Activated naive CD8-positive, alpha-beta T cell treated with anti-CD3 and anti-CD28 coated beads for 36 hours (primary cell): ENCODE results near the gene PURA. TPM values are rescaled to one million over a fixed set of nuclear protein-coding genes. Genes with fewer than 3 reads are reported as not detected.
A peak's percentile ranks its signal among the peaks of the same experiment; 100 is the strongest.

Source experiments
- DNase-seq: peaks from one replicate; pipeline ENCODE4 v3.0.0; 2021
- H3K27ac Mint-ChIP-seq: one replicate; pipeline ENCODE4 v1.8.0; 2022; ENCODE audit warnings: mild to moderate bottlenecking, moderate library complexity, mixed read lengths
- H3K27me3 Mint-ChIP-seq: one replicate; pipeline ENCODE4 v1.8.0; 2022; ENCODE audit warnings: mild to moderate bottlenecking, mixed read lengths
- H3K36me3 Mint-ChIP-seq: one replicate; pipeline ENCODE4 v1.8.0; 2021; ENCODE audit warnings: mild to moderate bottlenecking, mixed read lengths
- H3K4me1 Mint-ChIP-seq: one replicate; pipeline ENCODE4 v1.8.0; 2021; ENCODE audit warnings: mixed read lengths
- H3K4me3 Mint-ChIP-seq: one replicate; pipeline ENCODE4 v1.8.0; 2022; ENCODE audit warnings: mild to moderate bottlenecking, moderate library complexity, mixed read lengths
- H3K9me3 Mint-ChIP-seq: one replicate; pipeline ENCODE4 v1.8.0; 2022; ENCODE audit warnings: mixed read lengths
- total RNA-seq, 2 experiments: library from RNA; stranded (reverse); gene quantifications; one replicate each; pipeline ENCODE4 v1.2.3, GENCODE V29; 2021

Gene PURA
- total RNA-seq, 2 experiments from 2014 or later, result 9.7 to 9.9 TPM

DNA sequence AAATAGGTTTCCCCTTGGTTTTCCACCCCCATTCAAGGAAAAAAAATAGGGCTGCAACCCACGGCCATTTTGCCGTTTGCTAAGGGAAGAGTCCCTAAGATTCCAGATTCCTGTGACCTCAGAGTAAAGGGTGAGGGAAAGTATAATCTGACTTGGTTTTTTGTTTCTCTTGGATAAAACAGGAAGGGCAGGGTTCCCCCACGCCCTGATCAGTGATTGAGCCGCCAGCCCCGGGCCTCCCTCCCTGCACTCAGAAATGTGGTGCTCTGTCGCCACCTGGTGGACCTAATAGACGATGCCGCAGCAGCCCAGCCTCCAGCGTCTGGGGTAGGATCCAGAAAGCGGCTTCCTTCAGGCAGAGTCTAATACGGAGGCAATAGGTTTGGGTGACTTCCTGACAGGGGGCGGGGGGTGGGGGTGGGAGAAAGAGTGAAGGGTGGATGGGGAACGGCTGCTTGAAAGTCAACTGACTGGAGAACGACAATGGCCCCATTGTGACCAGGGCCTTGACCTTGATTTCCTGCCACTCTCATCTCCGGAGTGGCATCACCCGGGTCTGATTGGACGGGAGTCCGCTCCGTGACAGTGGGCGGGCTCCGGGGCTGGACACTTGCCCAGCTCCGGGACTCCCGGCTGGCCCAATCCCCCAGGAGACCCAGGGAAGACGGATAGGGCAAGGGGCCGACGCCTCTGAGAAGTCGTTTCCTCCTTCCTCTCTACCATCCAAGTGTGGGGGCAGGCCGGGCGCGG, 43.3 kb downstream of the PURA start:
- peak; percentile 86 for DNase-seq
- Mint-ChIP-seq H3K4me1 (peaks cover 7% of the 10 kb centered on the region), H3K9me3 (no peaks in the 10 kb centered on the region), H3K4me3 (peak overlapping the region; percentile 57), H3K27me3 (no peaks in the 10 kb centered on the region), H3K36me3 (no peaks in the 10 kb centered on the region), H3K27ac (no peak overlapping the region)

DNA sequence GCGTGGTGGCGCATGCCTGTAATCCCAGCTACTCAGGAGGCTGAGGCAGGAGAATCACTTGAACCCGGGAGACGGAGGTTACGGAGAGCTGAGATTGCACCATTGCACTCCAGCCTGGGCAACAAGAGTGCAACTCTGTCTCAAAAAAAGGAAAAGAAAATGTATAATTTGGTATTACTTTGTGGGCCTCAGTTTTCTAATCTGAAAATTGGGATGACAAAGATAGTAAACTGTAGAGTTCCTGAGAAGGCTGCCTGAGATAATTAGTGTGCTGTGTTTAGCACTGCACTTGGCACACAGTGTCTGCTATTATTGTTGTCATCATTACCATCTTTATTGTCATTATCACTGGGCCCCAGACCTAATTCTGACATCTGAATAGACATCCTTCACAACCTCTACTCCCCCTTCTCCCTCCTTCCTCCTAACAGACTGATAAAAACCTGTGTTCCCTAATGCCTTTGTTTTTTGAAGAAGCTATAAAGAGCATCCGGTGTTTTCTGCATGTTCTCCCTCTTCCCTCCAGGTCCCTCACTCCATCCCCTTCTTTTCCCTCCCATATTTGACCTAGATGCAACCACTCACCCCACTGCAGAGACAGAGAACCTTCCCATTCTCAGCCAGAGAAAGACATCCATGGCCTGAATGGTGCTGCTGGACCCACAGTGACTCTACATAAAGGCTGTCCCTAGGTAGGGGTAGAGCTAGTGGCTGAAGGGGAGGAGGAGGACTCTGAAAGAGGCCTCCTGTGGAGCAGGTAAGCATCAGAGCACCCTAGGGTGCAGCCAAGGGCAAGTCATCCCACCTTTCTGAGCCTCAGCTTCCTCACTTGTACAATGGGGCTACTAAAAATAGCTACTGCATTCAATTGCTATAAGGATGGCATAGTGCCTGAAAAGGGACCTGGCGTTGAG, 45.4 kb downstream of the PURA start:
- no peaks in the 10 kb centered on the region for H3K27me3 Mint-ChIP-seq
- H3K36me3 Mint-ChIP-seq, result no peaks in the 10 kb centered on the region
- no peak overlapping the region for H3K4me3 Mint-ChIP-seq
- no peak for DNase-seq
- no peak overlapping the region for H3K27ac Mint-ChIP-seq
- H3K4me1 Mint-ChIP-seq, result peaks cover 7% of the 10 kb centered on the region
- H3K9me3 Mint-ChIP-seq, result no peaks in the 10 kb centered on the region

DNA sequence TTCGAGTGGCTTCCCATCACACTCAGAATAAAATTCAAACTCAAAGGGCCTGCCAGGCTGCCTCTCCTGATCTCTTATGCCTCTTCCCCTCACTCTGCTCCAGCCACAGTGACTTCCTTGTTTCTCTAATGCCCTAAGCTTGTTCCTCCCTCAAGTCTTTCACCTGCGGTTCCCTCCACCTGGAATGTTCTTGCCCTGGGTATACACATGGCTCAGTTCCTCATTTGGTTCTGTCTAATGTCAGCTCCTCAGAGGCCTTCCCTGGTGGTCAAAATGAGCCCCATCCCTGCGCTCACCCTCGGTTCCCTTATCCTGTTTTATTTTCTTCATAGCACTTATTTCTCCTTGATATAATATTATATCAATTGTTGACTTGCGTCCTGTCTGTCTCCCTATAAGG, 48.4 kb downstream of the PURA start:
- DNase-seq, result no peak
- no peaks in the 10 kb centered on the region for H3K9me3 Mint-ChIP-seq
- no peak overlapping the region for H3K27ac Mint-ChIP-seq

DNA sequence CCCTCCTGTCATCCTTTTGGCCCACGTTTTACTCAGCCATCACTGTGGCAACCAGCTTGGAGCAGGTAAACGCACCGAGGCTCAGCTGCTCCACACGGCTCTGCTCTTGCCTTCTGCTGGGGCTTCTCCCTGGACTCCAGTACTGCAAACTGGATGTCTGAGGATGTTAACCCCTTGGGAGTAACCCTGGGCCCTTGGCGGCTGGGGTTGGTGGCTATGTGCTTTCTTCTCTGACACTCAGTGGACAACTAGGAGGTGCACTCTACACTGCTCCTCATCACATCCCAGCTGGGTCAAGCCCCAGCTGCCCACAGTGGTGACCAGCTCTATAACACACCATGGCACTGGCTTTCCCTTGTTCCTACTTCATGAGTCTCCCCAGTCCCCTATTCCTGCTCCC, 48.9 kb downstream of the PURA start:
- H3K4me3 Mint-ChIP-seq, result no peak overlapping the region
- no peak overlapping the region for H3K27ac Mint-ChIP-seq
- H3K4me1 Mint-ChIP-seq, result no peaks in the 10 kb centered on the region
- no peaks in the 10 kb centered on the region for H3K27me3 Mint-ChIP-seq
- no peaks in the 10 kb centered on the region for H3K36me3 Mint-ChIP-seq
- no peak for DNase-seq
- no peaks in the 10 kb centered on the region for H3K9me3 Mint-ChIP-seq

More for the DNA sequence above, 48.4 kb downstream of the PURA start:
- H3K4me3 Mint-ChIP-seq, result no peak overlapping the region
- H3K36me3 Mint-ChIP-seq, result no peaks in the 10 kb centered on the region
- H3K27me3 Mint-ChIP-seq, result no peaks in the 10 kb centered on the region
- H3K4me1 Mint-ChIP-seq, result peaks cover 2% of the 10 kb centered on the region

DNA sequence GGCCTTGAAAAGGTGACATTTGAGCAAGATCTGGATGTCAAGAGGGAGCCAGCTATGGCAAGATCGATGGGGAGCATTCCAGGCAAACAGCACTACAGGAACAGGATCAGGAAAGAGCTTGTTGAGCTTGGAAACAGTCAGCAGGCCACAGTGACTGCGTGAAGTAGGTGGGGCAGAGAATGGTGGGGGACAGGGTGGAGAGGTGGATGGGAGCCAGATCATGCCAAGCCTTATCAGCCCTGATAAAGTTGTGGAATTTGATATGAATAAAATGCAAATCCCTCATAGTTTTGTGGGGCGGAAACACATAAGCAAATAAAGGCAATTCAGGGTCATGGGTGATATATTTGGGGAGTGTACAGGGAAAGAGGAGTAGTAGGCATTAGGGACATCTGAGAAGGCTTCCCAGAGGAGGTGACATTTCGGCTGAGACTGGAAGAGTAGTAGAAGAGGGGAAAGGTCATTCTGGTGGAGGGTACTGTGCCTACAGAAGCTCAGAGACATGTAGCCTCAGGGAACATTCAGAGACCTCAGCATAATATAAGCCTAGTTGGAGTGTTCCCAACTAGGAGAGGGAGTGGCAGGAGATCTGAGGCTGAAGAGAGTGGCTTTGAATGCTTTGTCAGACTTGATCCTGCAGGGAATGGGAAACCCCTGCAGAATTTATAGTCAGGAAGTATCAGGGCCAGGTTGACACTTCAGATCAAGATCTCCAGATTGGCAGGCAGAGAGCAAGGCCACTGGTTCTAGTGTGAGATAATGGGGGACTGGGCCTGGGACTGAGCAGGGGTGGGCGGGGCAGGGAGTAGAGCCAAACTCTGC, 51.4 kb downstream of the PURA start:
- Mint-ChIP-seq H3K4me1 (no peaks in the 10 kb centered on the region), H3K9me3 (no peaks in the 10 kb centered on the region), H3K4me3 (no peak overlapping the region), H3K27me3 (no peaks in the 10 kb centered on the region), H3K36me3 (no peaks in the 10 kb centered on the region), H3K27ac (no peak overlapping the region)
- no peak for DNase-seq

DNA sequence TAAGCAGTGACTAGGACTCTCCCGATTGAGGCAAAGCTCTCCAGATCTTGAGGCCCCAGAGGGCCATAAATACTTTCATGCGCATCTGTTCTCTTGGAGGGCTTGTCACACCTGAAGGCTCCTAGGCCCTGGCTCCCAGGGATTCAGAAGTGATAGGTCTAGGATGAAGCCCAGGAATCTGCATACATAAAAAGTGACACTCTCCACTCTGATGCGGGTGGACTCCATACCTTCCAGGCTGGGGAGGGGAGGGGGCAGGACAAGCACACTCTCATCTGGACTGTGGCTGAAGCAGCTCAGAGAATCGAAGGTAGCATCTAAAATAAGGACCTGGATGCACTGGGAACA, 52.0 kb downstream of the PURA start:
- H3K4me3 Mint-ChIP-seq, result no peak overlapping the region
- H3K9me3 Mint-ChIP-seq, result no peaks in the 10 kb centered on the region
- no peak for DNase-seq
- H3K4me1 Mint-ChIP-seq, result no peaks in the 10 kb centered on the region
- H3K36me3 Mint-ChIP-seq, result no peaks in the 10 kb centered on the region
- no peaks in the 10 kb centered on the region for H3K27me3 Mint-ChIP-seq
- no peak overlapping the region for H3K27ac Mint-ChIP-seq

DNA sequence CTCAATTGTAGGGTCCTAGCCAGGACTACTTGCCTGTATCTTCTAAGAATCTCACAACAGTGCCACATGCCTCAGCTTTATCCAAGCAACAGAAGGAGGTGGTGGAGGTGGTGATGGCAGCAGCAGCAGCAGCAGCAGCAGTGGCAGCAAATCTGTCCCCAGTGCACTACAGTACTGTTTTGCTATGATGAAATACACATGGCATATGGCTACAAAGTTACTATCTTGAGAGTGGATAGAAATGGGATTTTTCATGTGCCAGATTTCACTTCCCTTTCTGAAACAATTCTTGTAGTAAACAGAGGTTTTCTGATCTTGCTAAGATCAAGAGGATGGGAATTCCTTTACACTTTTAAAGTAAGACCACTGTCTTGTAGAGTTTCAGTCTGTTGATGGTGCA, 53.0 kb downstream of the PURA start:
- DNase-seq, result no peak
- Mint-ChIP-seq H3K4me1 (no peaks in the 10 kb centered on the region), H3K36me3 (no peaks in the 10 kb centered on the region), H3K9me3 (no peaks in the 10 kb centered on the region), H3K4me3 (no peak overlapping the region), H3K27ac (no peak overlapping the region), H3K27me3 (no peaks in the 10 kb centered on the region)

DNA sequence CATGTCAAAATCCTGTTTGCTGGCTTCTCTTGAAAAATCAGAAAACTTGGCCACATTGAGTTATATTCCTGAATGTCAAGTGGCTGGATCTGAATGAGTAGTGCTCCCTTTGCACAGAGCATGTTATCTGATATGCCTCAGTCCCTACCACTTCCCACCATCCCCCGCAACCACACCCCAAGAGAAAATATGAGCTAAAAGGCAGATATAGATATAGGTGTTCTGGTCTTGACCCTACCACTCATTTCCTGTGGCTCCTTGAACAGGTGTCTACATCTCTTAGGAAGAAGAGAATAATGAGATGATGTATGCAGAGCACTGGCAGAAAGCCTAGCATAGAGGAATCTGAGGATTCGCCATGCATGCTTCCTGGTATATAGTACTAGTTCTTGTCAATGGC, 54.5 kb downstream of the PURA start:
- H3K4me1 Mint-ChIP-seq, result no peaks in the 10 kb centered on the region
- H3K4me3 Mint-ChIP-seq, result no peak overlapping the region
- no peak overlapping the region for H3K27ac Mint-ChIP-seq

DNA sequence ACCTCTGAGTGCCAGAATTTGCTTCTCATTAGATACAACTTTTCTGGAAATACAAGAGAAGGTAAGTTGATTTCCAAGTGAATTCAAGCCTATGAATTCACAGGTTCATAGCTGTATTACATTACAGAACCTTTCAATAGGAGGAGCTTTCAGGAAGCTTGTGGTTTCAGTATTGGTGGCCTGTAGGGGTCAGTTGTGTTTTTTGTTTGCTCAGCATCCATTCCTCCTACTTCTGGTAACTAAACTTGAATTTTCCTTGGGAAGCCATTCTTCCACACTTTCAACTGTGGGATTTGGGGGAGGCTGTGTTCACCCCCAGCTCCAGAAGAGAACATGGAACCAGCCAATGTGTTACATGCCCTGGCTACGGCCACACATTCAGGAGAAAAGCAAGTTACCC, 55.5 kb downstream of the PURA start:
- Mint-ChIP-seq H3K36me3 (no peaks in the 10 kb centered on the region), H3K4me3 (no peak overlapping the region), H3K27ac (no peak overlapping the region), H3K27me3 (no peaks in the 10 kb centered on the region), H3K4me1 (peaks cover 5% of the 10 kb centered on the region), H3K9me3 (no peaks in the 10 kb centered on the region)
- no peak for DNase-seq

More for the DNA sequence above, 54.5 kb downstream of the PURA start:
- Mint-ChIP-seq H3K9me3 (no peaks in the 10 kb centered on the region), H3K27me3 (no peaks in the 10 kb centered on the region), H3K36me3 (no peaks in the 10 kb centered on the region)
- DNase-seq, result no peak

DNA sequence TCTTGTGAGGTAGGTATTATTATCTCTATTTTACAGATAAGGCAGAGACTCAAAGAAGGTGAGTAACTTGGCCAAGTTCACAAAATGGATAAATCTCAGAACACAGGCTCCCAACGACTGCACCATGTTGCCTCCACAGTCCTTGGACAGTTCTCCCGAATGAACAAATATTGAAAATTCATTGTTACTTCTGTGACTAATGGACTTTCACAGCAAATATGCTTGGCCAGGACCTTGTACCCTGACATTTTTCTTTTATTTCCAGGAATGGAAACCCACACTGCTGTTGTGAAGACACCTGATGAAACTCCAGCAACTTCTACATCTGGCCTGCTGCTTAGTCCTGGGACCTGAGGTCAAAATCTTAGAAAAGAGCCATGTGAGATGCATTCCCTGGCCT, 58.6 kb downstream of the PURA start:
- DNase-seq, result no peak
- H3K4me3 Mint-ChIP-seq, result no peak overlapping the region
- H3K4me1 Mint-ChIP-seq, result peaks cover 10% of the 10 kb centered on the region
- H3K27ac Mint-ChIP-seq, result no peak overlapping the region
- peaks cover 5% of the 10 kb centered on the region for H3K27me3 Mint-ChIP-seq
- no peaks in the 10 kb centered on the region for H3K36me3 Mint-ChIP-seq
- no peaks in the 10 kb centered on the region for H3K9me3 Mint-ChIP-seq

DNA sequence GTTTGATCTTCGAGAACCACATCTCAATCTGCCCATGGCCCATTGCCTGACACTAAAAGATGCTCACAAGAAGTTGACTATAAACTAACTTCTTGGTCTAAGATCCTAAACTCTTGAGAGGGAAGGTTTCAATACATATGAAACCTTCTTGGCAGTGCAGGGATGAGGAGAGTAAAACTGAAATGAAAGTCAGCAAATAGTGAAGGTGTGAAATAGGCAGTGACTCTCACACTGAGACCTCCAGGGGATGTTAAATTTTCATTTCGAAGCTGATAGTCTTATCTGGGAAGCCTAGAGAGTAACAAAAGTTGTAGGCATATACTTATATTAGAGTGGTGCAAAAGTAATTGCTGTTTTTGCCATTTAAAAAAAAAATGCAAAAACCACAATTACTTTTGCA, 60.1 kb downstream of the PURA start:
- DNase-seq, result no peak
- Mint-ChIP-seq H3K36me3 (no peaks in the 10 kb centered on the region), H3K27ac (no peak overlapping the region), H3K4me3 (peak overlapping the region; percentile 89), H3K9me3 (no peaks in the 10 kb centered on the region), H3K27me3 (peaks cover 5% of the 10 kb centered on the region), H3K4me1 (peaks cover 13% of the 10 kb centered on the region)

DNA sequence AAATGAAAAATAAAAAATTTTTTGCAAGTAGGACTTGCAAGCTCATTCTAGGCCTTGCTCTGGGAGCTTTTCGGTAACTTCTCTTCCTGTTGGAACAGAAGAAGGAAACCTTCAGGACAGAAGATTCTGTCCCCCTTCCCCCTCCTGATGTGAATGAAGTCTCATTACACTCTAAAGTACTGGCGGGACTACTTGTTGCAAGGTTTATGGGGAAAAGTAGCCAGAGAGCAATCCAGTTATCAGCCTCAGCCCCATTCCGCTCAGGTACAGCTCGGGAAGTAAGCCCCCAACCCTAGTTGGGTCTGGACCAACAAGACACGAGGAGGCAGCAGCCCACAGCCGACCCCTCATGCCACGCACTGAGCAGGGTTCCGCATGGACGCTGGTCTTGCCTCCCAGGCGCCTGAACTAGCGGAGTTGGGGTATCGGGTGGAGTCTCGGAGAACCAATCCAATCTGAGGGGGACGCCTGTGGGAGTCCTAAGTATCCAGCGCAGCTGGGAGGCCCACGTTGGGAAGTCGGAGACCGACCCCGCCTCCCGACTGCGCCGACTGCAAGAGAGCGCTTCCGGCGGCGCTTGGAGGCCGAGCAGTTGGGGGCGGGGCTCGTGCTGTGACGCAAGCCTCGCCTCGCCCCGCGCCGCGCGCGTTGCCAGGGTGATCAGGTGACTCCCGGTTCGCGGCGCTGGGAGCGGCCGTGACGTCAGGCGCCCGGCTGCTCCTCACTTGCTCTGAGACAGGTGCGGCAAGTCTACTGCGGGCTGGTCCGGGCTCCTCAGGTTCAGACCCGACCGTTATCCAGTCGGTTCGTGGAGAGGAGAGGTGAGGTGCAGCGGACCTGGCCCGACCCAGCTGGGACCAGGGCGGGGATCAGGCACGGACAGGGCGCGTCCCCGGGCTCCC, 60.8 kb downstream of the PURA start, which contains the start of gene CYSTM1:
CYSTM1 (plus strand) TSS at position 724 of the 902 bp plus-strand sequence. CDS start 19,278 bp downstream, outside the sequence.
- Mint-ChIP-seq H3K27me3 (peaks cover 5% of the 10 kb centered on the region), H3K36me3 (no peaks in the 10 kb centered on the region), H3K4me1 (peaks cover 13% of the 10 kb centered on the region), H3K9me3 (no peaks in the 10 kb centered on the region), H3K4me3 (peak within 1 kb of the TSS; percentile 89), H3K27ac (peak within 1 kb of the TSS; percentile 84)
- DNase-seq, result peak; percentile 97
